KOPT-K1 (cell line): ENCODE measurements around the gene UNC93A.
"Not testable (repeated sequence)": the region's sequence is repeated elsewhere in the genome, so short reads cannot be mapped to it uniquely, and the experiment has no call there.

Experiments
- H3K27ac ChIP-seq: fragments of 200-600 bp; sonication (generic); 2 replicates; pipeline ENCODE4 v1.5.1; 2016; ENCODE audit warnings: antibody characterized with exemption, mild to moderate bottlenecking, low read depth, low read length; ENCODE audit not compliant: poor library complexity, severe bottlenecking
- H3K36me3 ChIP-seq: fragments of 200-600 bp; sonication (generic); 2 replicates; pipeline ENCODE4 v1.5.1; 2017; ENCODE audit warnings: antibody characterized with exemption, mild to moderate bottlenecking, low read length, moderate library complexity; ENCODE audit not compliant: insufficient read depth
- H3K9me3 ChIP-seq: fragments of 200-600 bp; sonication (generic); 2 replicates; pipeline ENCODE4 v1.5.1; 2017; ENCODE audit warnings: antibody characterized with exemption, low read length, mild to moderate bottlenecking; ENCODE audit not compliant: insufficient read depth, poor library complexity, severe bottlenecking

UNC93A gene

DNA sequence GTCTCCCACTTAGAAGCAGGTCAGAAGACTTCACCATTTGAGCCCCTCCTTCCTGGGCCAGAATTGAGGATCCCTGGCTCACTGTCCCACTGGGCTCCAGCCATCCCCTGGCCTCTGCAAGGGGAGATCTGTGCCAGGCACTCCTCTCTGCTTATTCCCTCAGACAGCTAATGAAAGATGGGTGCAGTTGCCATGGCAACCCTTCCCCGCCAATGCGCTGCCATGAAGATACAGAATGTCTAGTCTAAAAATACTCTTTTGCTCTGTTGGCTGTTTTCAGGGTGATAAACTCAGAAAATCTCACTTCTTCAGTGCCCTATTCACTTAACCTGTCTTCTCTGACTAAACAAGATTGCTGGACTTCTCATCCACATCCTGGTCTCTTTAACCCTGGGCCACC is 20.2 kb downstream of the UNC93A start:
- Histone ChIP-seq H3K9me3 (no peaks in the 10 kb centered on the region), H3K36me3 (no peaks in the 10 kb centered on the region), H3K27ac (no peak overlapping the region)

GRCh38 chr6:167311691-167312090 is 20.6 kb downstream of the UNC93A start:
- H3K36me3 ChIP-seq, H3K27ac ChIP-seq, H3K9me3 ChIP-seq: not testable (repeated sequence)

GRCh38 chr6:167314180-167314821 is 23.2 kb downstream of the UNC93A start:
- Histone ChIP-seq H3K27ac (no peak overlapping the region), H3K36me3 (no peaks in the 10 kb centered on the region), H3K9me3 (no peaks in the 10 kb centered on the region)

DNA sequence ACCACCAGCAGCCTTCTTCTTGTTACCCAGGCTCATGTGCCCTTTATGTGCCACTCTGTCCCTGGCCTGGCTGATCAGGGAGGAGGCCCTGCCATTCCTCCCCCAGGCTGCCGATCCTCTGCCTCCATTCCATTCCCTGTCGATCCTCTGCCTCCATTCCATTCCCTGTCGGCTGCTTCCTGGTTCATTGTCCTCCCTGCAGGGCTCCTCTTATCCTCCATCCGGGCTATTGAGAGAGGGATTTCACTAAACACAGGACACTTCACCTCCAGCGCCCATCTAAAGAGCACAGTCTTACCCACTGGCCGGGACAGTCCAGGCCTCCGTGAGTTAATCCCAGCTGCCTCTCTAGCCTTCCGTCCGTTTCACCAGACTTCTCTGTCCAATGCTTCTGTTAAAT is 26.1 kb downstream of the UNC93A start:
- H3K9me3 ChIP-seq: no peaks in the 10 kb centered on the region
- H3K36me3 ChIP-seq: no peaks in the 10 kb centered on the region
- H3K27ac ChIP-seq: no peak overlapping the region

DNA sequence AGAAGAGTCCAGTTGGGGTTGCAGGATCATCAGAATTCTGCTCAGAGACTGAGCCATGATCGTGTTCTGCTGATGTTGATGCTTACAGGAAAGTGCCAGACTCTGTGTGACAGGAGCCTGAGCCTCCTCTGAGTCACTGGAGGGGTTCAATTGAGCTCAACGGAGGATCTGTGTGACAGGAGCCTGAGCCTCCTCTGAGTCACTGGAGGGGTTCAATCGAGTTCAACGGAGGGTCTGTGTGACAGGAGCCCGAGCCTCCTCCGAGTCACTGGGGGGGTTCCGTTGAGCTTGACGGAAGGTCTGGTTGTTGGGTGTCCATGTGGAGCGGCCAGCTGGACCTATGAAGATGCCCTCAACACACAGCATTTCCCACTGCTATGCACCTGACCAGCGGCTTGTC is 27.2 kb downstream of the UNC93A start:
- not testable (repeated sequence) for H3K9me3 ChIP-seq, H3K27ac ChIP-seq, H3K36me3 ChIP-seq

DNA sequence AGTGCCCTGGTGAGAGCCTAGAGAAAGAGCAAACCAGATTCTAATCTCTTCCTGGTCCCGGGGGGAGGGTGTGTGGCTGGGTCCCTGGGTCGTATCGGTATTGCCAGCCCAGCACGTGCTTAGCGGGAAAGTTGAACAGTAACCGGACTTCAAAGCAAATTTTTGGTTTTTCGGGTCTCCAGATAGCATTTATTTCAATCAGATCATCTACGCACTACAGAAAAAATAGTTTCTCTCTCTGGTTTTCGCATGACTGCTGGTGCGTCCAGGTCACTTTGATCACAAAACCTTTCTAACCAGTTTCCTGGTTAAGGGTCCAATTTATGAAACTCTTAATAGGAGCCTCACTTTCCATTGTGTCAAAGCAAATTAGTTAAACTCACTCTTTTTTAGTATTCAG is 27.7 kb downstream of the UNC93A start:
- not testable (repeated sequence) for H3K27ac ChIP-seq, H3K9me3 ChIP-seq, H3K36me3 ChIP-seq

DNA sequence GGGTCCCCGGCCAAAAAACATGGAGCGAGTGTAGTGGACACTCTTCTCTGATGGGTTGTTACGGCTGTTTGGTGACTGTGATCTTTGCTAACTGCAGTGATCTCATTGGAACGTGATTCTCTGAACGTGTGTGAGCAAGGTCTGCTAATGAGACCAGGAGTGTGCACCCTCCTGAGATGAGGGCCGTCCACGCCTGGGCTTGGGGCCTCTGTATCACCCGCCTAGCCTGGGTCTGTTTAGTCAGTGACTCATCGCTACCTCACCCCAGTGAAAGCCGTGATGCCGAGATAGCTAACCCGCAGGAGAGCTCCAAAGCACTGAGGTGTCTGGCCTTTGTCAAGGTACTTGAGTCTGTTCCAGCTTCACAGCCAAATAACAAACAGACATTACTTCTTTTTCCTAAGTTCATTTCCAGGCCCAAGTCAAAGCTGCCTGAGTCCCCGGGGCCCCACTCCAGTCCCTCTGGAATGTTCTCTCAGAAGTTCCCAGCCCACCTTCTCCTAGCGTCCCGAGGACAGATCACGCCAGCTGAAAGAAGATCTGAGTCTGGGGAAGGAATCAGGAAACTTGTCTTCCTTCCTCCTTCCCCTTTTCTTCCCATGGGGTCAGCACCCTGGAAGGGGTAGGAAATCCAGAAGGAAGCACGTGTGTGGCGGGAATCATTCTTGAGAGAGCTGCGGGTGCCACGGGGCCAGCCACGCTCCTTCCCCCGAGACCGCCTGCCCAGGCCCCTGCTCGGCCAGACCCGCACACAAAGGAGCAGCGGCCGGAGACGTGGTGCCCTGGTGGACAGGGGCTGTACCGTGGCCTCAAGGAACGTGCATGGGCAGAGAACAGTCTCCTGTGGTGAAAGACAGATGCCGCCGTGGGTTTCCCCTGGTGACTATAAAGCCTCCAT is 29.0 kb downstream of the UNC93A start:
- not testable (repeated sequence) for H3K27ac ChIP-seq, H3K36me3 ChIP-seq, H3K9me3 ChIP-seq

DNA sequence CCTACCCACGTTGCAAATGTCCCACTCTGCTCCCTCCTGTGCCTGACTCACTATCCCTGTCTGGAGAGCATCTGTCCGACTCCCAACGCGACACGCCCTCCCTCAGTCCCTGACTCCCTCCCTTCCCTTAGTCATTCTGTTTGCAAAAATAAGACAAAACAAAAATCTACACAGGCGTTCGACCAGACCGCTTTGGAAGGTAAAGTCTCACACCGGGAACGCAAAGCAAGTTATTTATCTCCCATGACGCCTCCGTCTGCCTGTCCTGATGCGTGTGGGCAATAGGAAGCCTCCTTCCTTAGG is 29.6 kb downstream of the UNC93A start:
- H3K9me3 ChIP-seq, H3K27ac ChIP-seq, H3K36me3 ChIP-seq: not testable (repeated sequence)

DNA sequence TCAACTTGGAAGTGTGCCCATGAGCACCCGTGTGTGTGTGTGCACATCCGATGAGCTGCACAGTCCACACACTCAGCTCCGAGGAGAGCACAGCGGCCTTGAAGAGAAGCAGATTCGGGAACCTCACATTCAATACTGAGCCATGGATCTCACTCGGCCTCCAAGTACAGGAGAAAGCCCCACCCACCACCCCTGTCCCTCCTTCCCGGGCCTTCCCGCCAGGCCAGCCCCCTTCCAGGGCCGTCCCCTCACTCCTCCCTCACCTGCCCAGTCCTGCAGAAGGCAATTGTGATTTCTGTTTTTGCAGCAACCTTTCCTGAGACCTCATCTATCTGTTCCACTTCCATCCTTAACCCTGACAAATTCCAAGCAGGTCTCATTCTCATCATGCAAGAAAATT is 30.1 kb downstream of the UNC93A start:
- not testable (repeated sequence) for H3K27ac ChIP-seq, H3K9me3 ChIP-seq, H3K36me3 ChIP-seq

DNA sequence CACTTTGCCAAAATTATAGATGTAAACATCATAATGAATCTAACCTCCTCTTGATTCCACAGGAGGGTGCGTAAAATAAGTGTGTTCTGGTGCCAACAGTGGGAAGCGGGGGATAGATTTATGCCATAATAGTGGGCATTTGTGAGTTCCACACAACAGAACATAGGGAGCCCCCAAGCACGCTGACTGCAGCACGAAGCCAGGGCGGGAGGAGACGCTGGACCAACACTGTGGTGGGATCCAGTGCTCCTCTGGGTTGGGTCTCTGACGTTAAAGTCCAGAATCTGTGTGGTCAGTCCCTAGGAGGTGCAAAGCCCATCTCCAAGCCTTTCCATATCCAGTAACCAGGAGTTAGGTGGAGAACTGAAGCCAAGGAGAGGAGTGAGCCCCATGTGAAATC is 32.0 kb downstream of the UNC93A start:
- no peaks in the 10 kb centered on the region for H3K36me3 ChIP-seq
- no peak overlapping the region for H3K27ac ChIP-seq
- H3K9me3 ChIP-seq: no peaks in the 10 kb centered on the region

- no peaks in the 10 kb centered on the region for H3K9me3 ChIP-seq
- no peaks in the 10 kb centered on the region for H3K36me3 ChIP-seq
- H3K27ac ChIP-seq: no peak overlapping the region
Measured at GRCh38 chr6:167324111-167324510, 33.0 kb downstream of the UNC93A start.

DNA sequence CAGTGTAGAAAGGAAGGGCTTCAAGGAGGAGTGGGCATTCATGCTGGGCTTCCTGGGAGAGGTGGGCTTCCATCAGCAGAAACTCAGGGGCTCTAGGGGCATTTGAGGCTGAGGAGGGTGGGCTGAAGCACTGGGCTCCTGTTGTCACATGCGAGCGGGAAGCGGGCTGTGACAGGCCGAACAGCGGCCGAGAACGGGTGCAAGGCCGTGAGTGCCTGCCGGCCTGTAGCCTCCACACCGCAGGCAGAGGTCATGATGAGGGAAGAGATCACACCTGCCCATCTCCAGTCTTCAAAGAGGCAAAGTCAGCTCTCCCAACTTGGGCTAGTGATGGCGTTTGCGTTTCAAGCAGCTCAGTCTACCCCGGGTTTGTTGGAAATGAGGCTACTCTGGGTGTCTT is 34.7 kb downstream of the UNC93A start:
- H3K9me3 ChIP-seq: no peaks in the 10 kb centered on the region
- no peak overlapping the region for H3K27ac ChIP-seq
- no peaks in the 10 kb centered on the region for H3K36me3 ChIP-seq

GRCh38 chr6:167327391-167327790 is 36.3 kb downstream of the UNC93A start:
- Histone ChIP-seq H3K27ac (no peak overlapping the region), H3K36me3 (no peaks in the 10 kb centered on the region), H3K9me3 (no peaks in the 10 kb centered on the region)

- no peaks in the 10 kb centered on the region for H3K9me3 ChIP-seq
- H3K27ac ChIP-seq: no peak overlapping the region
- H3K36me3 ChIP-seq: no peaks in the 10 kb centered on the region
Measured at GRCh38 chr6:167328086-167328485, 37.0 kb downstream of the UNC93A start.

GRCh38 chr6:167329014-167329413 is 37.9 kb downstream of the UNC93A start:
- no peaks in the 10 kb centered on the region for H3K36me3 ChIP-seq
- H3K9me3 ChIP-seq: no peaks in the 10 kb centered on the region
- no peak overlapping the region for H3K27ac ChIP-seq

DNA sequence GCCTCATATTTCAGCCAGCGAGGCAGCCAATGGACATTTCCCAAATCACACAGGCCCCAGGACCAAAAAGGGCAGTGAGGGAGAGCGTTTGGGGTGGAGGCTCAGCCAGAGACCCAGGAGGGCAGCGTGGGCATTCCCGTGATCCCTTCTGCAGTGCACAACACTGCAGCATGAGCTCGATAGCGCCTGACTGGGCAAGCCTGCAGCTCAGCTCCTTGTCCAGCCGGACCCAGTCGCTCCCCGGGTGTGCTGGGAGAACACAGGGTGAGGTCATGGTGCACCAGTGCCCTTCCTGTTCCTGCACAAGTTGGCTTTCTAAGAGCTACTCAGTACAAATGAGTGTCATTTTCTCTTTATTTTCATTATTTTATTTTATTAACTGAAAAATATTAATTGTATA is 39.6 kb downstream of the UNC93A start:
- Histone ChIP-seq H3K9me3 (no peaks in the 10 kb centered on the region), H3K36me3 (no peaks in the 10 kb centered on the region), H3K27ac (no peak overlapping the region)
